HG03066 (cell line): ENCODE measurements around the gene MAGEA9B.
"Not testable (repeated sequence)": the region's sequence is repeated elsewhere in the genome, so short reads cannot be mapped to it uniquely, and the experiment has no call there.

ENCODE experiments used
- ATAC-seq: cut with Tn5 transposase; IDR thresholded peaks from one replicate; pipeline ENCODE4 v1.9.1; 2021; ENCODE audit warnings: low read depth; ENCODE audit not compliant: unreplicated experiment

MAGEA9B gene

DNA sequence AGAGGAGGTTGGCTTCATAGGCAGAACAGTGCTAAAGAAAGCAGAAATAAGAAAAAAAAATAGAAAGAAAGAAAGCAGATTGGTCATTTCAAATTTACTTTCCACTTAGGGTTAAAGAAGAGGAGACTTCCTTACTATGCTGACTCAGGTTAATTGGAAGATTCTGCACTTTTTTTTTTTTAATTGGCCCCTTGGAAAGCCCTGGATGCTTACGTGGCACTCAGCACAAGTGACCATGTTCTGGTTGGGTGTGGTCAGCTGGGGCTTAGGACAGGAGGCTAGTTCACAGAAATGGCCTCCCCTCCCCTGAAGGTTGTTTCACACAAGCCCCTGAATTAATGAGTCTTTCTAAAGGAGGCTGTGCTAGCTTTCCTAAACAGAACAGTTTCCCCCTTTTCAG, 14.5 kb downstream of the MAGEA9B start:
- ATAC-seq = no peak

DNA sequence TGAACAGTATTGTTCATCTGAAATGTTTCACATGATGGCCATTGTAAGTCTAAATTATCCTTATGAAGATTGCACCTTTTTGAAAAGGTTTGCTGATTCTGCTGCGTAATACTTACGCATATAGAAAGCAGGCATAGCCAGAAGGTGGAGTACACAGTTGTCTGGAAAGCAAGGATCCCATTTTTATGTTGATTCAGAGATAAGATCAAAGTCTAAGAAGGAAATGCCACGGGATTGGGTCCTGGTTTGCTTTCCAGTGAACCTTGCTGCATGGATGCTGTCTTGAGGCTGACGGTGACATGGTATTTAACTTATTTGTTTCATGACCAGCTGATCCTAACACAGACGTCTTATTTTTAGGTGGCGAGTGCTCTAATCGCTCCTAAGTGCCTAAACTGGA, 15.5 kb downstream of the MAGEA9B start:
- no peak for ATAC-seq

DNA sequence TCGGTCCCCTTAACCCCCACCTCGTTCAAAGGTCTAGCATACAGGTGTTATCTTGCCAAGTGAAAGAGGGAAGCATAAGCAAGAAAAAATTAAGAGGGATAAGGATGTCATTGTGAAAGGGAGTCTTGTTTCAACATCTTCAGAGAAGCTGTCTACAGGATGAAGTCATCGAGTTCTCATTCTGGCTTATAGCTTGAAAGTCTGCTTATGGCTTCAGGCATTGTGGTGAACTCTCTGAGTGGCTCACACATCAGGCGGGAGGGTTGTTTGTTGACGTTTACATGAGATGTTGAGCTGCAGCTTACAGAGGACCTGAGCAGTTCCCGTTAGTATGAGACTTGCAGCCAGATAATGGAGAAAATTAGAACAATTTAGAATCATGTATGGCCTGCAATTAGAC, 16.6 kb downstream of the MAGEA9B start:
- no peak for ATAC-seq

GRCh38 chrX:149569770-149570169, 17.5 kb downstream of the MAGEA9B start:
- ATAC-seq = no peak

DNA sequence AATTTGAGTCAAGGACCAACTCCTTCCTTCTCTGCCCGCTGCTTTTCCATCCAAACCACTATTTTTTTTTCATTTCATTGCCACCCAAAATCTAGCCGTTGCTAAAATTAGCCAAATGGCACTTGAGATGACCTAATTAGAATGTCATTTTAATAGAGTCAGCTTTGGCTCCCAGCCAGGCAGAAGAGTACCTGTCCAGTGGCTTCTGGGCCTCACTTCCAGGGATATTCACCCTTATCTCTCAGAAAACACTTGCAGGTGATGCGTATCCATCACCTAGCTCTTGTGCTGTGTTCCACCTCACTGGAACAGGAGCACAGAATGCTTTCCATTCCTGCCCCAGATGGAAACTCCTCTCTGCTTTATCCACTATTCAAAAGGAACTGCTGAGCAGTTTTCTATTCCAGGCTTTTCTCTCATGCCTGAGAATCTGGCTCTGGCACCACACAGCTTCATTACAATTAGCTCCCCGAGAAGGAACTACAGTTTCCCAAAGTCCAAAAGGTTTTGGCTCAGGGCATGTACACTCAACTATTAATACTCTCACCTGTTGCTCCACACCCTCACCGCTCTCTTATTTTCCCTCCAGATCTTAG, 18.5 kb downstream of the MAGEA9B start:
- no peak for ATAC-seq

DNA sequence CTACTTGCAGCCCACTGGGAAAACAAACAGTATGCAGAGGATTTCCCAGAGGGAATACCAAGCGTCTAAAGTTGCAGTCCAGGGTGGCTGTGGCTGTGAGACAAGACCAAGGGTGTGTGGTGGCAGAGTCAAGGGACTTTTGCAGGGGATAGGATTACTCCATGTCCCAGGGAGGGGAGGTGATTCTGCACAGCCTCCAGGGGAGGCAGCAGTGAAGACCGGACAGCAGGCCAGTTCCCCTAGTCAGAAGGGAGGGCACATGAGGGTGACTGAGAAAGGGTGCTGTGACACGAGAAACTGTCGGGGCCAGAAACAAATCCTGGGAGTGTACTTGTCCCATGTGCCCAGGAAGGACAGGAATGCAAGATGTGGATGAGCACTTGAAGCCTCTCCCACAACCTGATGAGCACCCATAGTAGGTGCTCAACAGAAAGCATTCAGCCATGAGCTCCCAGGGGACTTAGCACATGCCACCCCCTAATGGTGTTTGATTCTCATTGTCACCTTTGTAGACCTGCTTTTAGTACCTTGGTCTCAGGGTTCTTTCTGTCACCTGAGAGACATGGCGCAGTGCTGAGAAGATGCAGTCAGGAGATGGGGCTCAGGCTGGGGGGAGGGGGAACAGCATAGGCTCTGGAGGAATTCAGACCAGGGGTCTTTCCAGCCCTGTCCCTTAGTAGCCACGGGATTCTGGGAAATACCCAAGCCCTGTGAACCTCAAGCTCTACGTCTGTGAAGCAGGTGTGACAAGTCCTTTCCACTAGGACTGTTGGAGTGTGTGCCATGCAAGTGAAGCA, 19.4 kb downstream of the MAGEA9B start:
- no peak for ATAC-seq

DNA sequence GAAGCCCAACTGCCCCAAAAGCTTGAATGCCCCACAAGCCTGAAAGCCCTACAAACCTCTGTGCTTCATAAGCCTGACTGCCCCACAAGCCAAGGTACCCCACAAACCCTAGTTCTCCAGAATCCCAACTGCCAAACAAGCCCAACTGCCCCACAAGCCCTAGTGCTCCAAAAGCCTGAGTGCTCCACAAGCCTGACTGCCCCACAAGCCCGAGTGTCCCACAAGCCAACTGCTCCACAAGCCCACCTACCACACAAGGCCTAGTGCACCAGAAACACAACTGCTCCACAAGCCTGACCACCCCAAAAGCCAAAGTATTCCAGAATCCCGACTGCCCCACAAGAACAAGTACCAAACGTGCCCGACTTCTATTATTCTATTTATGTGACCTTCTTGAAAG, 23.9 kb downstream of the MAGEA9B start:
- no peak for ATAC-seq

DNA sequence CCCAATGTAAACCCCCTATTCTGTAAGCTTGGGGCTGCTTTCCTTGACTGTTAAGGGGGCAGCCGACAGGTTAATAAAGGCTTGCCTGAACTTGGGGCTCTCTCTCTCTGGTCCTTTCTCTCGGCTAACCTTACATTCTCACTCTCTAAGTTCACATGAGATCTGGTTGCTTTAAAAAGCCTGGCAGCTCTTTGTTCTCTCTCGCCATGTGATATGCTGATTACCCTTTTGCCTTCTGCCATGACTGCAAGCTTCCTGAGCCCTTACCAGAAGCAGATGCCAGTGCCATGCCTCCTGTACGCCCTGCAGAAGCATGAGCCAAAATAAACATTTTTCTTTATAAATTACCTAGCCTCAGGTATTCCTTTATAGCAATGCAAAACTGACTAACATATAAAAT, 32.0 kb downstream of the MAGEA9B start:
- not testable (repeated sequence) for ATAC-seq

DNA sequence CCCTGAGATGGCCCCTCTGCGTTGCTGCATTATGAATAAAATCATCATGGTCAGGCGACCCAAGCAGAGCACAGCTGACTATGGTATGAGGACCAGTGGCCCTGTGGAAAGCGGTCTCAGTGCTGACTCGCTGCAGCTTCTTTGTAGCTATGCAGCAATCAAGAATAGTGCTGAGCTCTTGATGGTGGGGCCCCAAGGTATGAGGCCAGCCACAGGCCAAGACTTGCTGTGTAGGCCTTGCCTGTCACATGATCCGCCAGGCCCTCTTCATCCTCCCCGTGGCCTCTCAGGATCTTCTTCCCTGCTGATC, 35.4 kb downstream of the MAGEA9B start:
- ATAC-seq = not testable (repeated sequence)

GRCh38 chrX:149551245-149551938, 35.9 kb downstream of the MAGEA9B start:
- not testable (repeated sequence) for ATAC-seq

GRCh38 chrX:149550454-149550853, 36.8 kb downstream of the MAGEA9B start:
- ATAC-seq = not testable (repeated sequence)

GRCh38 chrX:149549701-149550100, 37.6 kb downstream of the MAGEA9B start, which contains the start of gene HSFX3:
Gene HSFX3 (minus strand): TSS chrX:149549924. CDS start chrX:149549852, 72 bp downstream.
- ATAC-seq = not testable (repeated sequence)

DNA sequence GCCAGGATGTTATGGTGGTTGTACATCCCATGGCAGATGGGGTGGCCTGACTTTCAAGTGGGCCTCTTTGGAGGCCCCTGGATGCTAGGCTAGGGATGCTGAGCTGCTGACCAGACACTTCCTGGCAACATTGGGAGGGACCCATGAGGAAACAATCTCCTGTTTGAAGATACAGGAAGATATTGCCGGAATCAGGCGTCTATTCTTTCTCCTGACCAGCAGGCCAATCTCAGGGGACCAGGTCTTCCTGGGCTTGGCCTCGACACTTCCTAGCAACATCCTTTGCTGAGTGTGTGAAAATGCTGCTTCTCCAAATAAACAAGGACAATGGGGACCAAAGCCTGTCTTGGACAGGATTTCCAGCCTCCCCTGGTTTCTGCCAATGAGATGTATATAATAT, 39.5 kb downstream of the MAGEA9B start:
- not testable (repeated sequence) for ATAC-seq

GRCh38 chrX:149546962-149547361, 40.3 kb downstream of the MAGEA9B start:
- ATAC-seq = not testable (repeated sequence)

DNA sequence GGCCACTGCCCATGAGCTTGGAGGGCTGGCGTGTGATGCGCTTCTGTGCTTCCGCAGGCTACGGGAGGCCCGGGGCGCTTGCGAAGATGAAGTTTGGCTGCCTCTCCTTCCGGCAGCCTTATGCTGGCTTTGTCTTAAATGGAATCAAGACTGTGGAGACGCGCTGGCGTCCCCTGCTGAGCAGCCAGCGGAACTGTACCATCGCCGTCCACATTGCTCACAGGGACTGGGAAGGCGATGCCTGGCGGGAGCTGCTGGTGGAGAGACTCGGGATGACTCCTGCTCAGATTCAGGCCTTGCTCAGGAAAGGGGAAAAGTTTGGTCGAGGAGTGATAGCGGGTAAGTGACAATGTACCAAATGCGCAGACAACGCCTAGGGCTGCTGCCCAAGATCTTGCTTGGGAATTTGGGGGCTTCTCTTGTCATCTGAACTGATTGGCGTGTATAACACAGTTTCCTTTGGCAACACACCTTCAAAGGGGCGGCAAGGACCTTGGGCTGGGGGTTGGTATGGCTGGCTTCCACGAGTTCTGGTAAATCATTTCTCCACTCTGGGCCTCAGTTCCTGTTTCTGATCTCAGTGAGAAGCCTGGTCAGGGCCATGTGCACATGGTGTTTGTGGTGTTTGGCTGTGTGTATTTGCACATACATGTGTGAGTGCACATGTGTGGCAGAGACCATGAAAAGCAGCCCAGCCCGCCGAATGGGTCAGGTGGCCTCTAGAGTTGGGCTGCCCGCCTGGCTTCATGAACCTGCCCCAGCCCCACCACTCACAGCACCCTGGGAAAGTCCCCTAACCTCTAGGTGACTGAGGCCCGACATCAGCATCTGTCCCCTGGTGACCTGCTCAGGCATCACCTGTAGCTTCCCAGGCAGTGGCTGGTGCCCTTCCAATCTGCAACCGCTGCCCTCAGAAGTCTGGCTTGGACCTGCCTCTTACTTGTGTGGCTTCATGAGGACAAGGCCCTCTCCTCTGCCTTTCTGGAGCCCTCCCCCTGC, 41.4 kb downstream of the MAGEA9B start:
- not testable (repeated sequence) for ATAC-seq

GRCh38 chrX:149541521-149542047, 45.7 kb downstream of the MAGEA9B start:
- ATAC-seq = no peak

DNA sequence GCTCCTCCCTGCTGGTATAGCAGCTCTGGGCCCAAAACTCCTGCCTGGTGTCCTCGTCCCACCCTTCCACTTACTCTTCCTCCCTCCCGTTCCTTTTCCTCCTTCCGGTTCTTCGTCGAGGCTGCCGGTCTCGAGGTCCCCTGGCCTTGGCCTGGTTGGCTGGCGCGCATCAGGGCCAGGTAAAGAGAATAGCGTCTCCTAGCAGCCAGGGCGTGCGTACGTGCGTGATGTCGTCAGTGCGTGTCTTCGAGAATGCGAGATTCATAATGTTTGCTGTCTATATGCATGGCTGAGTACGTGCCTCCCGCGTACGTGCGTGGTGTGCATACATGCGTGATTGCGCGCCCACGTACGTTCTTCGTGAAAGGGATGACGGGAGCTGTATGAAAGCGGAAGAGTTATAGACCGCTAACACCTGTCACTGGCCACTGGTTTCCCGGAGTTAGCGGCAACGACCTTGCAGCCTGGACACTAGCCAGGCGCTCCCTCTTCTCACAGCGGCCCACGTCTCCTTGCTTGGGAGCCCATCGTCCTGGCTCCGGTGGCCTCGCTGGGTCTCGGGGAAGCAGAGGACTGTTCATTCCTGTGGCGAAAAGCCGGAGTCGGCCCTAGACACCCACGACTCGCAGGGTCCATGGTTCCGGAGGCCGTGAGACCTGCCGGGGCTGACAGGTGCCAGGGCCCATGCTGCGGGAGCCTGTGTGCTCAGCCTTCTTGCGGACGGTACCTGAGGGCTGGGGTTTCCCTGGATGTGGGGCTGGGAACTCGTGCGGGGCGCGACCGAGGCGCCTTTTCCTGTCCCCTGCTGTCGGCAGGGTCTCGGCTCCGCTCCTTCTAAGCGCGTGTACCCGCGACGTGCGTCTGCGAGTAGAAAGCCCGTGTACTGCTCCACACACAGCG, 46.4 kb downstream of the MAGEA9B start, which contains the start of gene EOLA1:
Gene EOLA1, plus strand, starts transcription at position 392 of the 900 bp plus-strand sequence. CDS start 4,619 bp downstream, outside the sequence.
- ATAC-seq = peak; percentile 74

DNA sequence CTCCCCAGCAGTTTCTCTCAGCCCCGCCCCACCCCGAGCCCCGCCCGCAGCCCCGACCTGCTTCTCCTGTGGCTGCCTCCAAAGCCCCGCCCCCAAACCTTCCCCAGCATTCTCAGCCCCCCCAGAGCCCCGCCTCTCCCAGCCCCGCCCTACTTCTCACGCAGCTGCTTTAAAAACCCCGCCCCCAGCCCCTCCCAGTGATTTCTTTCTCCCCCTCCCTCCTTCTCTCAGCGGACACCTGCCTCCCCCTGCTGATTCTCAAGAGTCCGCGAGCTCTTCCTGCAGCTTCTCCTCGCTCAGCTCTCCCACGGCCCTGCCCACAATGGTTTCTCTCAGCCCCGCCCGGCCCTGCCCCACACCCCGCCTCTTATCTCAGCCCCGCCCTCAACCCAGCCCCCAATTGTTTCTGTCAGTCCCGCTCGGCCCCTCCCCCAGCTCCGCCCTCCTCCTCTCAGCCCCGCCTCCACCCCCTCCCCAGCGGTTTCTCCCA, 47.1 kb downstream of the MAGEA9B start:
- peak; percentile 3 for ATAC-seq
